Activated CD4-positive, alpha-beta T cell treated with anti-CD3 and anti-CD28 coated beads, Interleukin-2, amount 10 ng/mL, durations not matched to agents 7 days and 5 days (primary cell): ENCODE measurements around the gene ZFYVE16. TPM values are rescaled to one million over a fixed set of nuclear protein-coding genes. Genes with fewer than 3 reads are reported as not detected.
"Not testable (repeated sequence)": the region's sequence is repeated elsewhere in the genome, so short reads cannot be mapped to it uniquely, and the experiment has no call there.

Experiments
- CTCF ChIA-PET: fragments of 350-600 bp; sonication (Branson Sonifier 250); formaldehyde crosslinking; loops from one replicate; lab custom pipeline; 2021; ENCODE audit warnings: antibody characterized with exemption; lab: Charles Lee
- POLR2A ChIA-PET: fragments of 350-600 bp; sonication (Branson Sonifier 250); formaldehyde crosslinking; loops from one replicate; lab custom pipeline; 2021; ENCODE audit warnings: antibody characterized with exemption; lab: Charles Lee
- DNase-seq: peaks from one replicate; pipeline ENCODE4 v3.0.0-alpha.2; 2020
- H3K27ac Mint-ChIP-seq: one replicate; pipeline ENCODE4 v1.8.0; 2021; ENCODE audit warnings: mild to moderate bottlenecking, moderate library complexity, mixed read lengths
- H3K27me3 Mint-ChIP-seq: one replicate; pipeline ENCODE4 v1.8.0; 2021; ENCODE audit warnings: mixed read lengths
- H3K36me3 Mint-ChIP-seq: one replicate; pipeline ENCODE4 v1.8.0; 2021; ENCODE audit warnings: low read depth, mixed read lengths
- H3K4me1 Mint-ChIP-seq: one replicate; pipeline ENCODE4 v1.8.0; 2021; ENCODE audit warnings: mixed read lengths
- H3K4me3 Mint-ChIP-seq: one replicate; pipeline ENCODE4 v1.8.0; 2021; ENCODE audit warnings: mild to moderate bottlenecking, moderate library complexity, mixed read lengths
- H3K9me3 Mint-ChIP-seq: one replicate; pipeline ENCODE4 v1.8.0; 2021; ENCODE audit warnings: mixed read lengths
- total RNA-seq, 2 experiments: library from RNA; stranded (reverse); gene quantifications; one replicate each; pipeline ENCODE4 v1.2.3, GENCODE V29; 2021

ZFYVE16 gene
- total RNA-seq, 2 experiments from 2014 or later: 9.3 to 12.3 TPM

DNA sequence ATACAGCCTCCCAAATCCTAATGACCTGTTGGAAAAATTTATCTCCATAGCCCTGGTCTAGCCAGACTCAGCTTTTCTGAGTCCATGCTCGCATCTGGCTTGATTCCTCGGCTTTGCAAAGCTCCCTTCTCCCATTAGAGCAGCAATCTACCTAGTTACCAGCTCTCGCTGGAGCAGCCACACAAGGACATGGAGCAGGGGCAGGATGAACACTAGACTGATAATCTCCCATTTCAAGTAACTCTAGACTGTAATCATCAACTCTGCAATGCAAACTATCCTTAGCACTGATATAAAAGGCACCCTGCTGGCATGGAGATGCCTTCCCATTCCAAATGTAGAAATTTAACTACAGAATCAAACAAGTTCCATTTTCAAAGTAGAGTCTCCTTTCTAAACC is 17.5 kb upstream of the ZFYVE16 start:
- H3K27ac Mint-ChIP-seq, H3K36me3 Mint-ChIP-seq, POLR2A ChIA-PET, H3K4me3 Mint-ChIP-seq, H3K9me3 Mint-ChIP-seq, DNase-seq, H3K4me1 Mint-ChIP-seq: not testable (repeated sequence)
- H3K27me3 Mint-ChIP-seq: peaks cover 31% of the 10 kb centered on the region
- CTCF ChIA-PET: interaction anchor here (1.2 kb wide), 1 partner anchor 256 kb away, joined by 3 read pairs; no protein-coding TSS in a partner anchor

DNA sequence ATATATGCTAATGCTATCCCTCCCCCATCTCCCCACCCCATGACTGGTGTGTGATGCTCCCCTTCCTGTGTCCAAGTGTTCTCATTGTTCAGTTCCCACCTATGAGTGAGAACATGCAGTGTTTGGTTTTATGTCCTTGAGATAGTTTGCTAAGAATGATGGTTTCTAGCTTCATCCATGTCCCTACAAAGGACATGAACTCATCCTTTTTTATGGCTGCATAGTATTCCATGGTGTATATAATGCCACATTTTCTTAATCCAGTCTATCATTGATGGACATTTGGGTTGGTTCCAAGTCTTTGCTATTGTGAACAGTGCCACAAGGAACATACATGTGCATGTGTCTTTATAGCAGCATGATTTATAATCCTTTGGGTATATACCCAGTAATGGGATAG is 16.6 kb upstream of the ZFYVE16 start:
- H3K27ac Mint-ChIP-seq, H3K4me3 Mint-ChIP-seq, DNase-seq, H3K9me3 Mint-ChIP-seq, POLR2A ChIA-PET, H3K36me3 Mint-ChIP-seq, H3K4me1 Mint-ChIP-seq: not testable (repeated sequence)
- H3K27me3 Mint-ChIP-seq: peaks cover 34% of the 10 kb centered on the region
- CTCF ChIA-PET: interaction anchor here (1.2 kb wide), 1 partner anchor 255 kb away, joined by 3 read pairs; no protein-coding TSS in a partner anchor

DNA sequence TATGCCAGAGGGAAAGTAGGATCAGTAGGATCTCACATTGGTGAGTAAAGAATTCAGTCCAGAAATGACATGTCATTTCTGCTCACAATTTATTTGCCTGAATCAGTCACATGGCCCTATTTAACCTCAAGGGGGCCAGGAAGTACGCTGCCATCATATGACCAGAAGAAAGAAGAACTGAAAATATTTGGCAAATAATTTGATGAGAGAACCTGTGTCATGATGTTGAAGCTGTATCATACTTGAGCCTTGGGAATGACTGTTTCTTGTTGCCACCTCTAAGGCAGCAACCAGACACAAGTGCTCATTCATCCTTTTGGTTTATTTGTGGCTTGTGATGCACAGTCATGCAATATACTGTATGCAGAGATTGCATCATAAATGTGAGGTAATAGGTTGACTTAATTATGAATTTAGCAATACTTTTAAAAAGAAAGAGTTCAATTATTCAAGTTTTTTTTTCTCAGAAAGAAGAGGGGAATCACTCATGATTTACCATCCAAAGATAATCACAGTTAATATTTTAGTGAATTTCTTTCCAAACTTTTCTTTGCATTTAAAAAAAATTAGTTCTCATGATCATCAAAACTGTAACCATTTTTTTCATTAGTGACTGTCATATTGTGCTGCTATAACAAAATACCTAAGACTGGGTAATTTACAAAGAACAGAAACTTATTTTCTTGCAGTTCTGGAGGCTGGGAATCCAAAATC is 8.2 kb upstream of the ZFYVE16 start:
- no peak for DNase-seq
- Mint-ChIP-seq H3K36me3 (no peaks in the 10 kb centered on the region), H3K27ac (no peak overlapping the region), H3K9me3 (no peaks in the 10 kb centered on the region), H3K4me3 (no peak overlapping the region), H3K4me1 (peaks cover 2% of the 10 kb centered on the region), H3K27me3 (peaks cover 8% of the 10 kb centered on the region)
- ChIA-PET CTCF (no interaction called here), POLR2A (no interaction called here)

DNA sequence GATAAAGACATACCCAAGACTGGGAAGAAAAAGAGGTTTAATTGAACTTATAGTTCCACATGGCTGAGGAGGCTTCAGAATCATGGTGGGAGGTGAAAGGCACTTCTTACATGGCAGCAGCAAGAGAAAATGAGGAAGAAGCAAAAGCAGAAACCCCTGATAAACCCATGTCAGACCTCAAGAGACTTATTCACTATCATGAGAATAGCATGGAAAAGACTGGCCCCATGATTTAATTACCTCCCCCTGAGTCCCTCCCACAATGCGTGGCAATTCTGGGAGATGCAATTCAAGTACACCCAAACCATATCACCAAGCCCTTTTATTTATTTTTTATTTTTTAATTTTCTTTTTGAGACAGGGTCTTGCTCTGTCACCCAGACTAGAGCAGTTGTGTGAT is 7.5 kb upstream of the ZFYVE16 start:
- DNase-seq, H3K4me3 Mint-ChIP-seq, H3K36me3 Mint-ChIP-seq, H3K9me3 Mint-ChIP-seq, H3K27me3 Mint-ChIP-seq, H3K27ac Mint-ChIP-seq, H3K4me1 Mint-ChIP-seq, POLR2A ChIA-PET, CTCF ChIA-PET: not testable (repeated sequence)

DNA sequence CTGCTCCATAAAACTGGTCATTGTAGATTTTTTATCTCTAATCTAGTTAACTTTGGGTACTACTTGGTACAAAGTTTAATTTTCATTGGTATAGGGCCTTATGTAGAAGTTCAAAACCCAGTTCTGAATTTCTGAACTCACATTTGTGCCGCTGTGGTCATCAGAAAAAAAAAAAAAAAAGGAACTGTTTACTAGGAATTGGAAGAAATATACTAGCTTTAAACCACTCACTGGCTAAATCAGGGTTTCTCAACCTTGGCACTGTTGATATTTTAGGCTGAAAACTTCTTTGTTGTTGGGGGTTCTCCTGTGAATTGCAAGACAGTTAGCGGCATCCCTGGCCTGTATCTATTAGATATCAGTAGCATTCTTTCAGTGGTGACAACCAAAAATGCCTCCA is 4.1 kb upstream of the ZFYVE16 start:
- ChIA-PET POLR2A (no interaction called here), CTCF (no interaction called here)
- no peaks in the 10 kb centered on the region for H3K27me3 Mint-ChIP-seq
- peaks cover 2% of the 10 kb centered on the region for H3K36me3 Mint-ChIP-seq
- no peak for DNase-seq
- no peak overlapping the region for H3K4me3 Mint-ChIP-seq
- no peaks in the 10 kb centered on the region for H3K9me3 Mint-ChIP-seq
- peaks cover 11% of the 10 kb centered on the region for H3K4me1 Mint-ChIP-seq
- no peak overlapping the region for H3K27ac Mint-ChIP-seq

DNA sequence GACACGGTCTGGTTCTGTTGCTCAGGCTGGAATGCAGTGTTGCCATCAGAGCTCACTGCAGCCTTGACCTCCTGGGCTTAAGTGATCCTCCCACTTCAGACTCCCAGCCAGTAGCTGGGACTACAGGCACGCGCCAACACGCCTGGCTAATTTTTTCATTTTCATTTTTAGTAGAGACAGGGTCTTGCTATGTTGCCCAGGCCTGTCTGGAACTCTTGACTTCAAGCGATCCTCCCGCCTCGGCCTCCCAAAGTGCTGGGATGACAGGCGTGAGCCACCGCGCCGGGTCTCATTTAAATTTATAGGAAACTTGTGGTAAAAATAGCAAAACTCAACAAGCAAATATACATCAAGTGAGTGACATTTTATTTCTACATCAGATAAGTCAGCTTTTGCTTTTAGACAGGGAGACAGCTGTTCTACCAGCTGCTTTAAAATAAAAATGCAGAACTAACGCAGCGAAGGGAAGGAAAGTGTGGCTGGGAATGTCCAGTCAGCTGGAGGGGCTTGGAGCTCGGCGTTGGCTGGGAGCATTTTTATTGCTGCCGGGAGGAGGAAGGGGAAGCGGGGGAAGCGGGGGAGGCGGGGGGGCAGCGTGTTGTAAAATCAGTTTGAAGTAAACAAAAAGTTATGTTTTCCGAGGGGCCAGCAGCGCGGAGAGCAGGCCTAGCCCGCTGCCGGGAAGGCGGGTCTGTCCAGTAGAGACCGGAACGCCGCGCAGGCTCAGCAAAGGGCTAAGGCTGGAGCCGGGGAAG is 707 bp upstream of the ZFYVE16 start:
- POLR2A ChIA-PET: no interaction called here
- no peaks in the 10 kb centered on the region for H3K9me3 Mint-ChIP-seq
- CTCF ChIA-PET: interaction anchor here (1.1 kb wide), 1 partner anchor 70 kb away, joined by 3 read pairs; no protein-coding TSS in a partner anchor
- peaks cover 3% of the 10 kb centered on the region for H3K36me3 Mint-ChIP-seq
- peaks cover 18% of the 10 kb centered on the region for H3K4me1 Mint-ChIP-seq
- H3K27ac Mint-ChIP-seq: peak overlapping the region; percentile 97
- H3K27me3 Mint-ChIP-seq: no peaks in the 10 kb centered on the region
- H3K4me3 Mint-ChIP-seq: peak overlapping the region; percentile 85
- peak; percentile 9 for DNase-seq

DNA sequence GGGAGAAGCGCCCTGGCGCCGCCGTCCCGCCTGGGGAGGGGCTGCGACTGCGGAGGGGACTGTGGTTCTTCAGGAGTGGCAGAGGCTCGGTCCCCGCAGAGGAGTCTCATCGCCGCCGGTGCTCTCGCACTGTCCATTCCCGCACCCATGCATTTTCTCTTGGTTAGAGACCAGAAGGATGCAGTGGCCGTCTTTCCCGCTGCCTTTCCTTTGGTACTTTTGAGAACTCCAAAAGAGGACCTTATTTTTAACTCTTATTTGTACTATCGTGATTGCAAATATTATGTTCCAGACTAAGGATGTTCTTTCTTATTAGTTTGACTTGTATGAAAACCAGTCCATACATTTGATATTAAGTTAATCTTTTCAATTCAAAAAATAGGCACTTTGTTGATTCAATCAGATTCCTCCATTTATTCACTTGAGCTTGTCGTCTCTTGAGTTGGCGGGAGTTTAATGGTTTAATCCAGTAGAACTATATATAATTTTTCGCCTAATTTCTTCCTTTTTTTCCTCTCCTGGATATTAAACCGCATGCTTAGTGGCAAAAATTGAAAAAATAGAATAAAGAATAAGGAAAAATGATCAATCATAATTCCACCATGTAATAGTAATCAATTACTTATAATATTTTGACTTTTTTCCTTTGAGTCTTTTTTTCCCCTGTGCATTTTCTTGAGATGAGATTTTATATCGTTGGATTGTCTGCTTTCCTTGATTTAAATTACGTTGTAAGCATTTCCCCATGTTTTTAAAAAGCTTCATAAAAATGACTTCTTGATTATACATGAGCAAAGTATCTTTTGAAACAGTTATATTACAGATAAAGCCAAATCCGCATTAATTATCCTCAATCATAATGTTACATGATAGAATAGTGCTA is 861 bp downstream of the ZFYVE16 start:
- CTCF ChIA-PET: interaction anchor here (0.6 to 0.7 kb wide), 2 partner anchors 49 to 918 kb away, joined by 3 read pairs; no protein-coding TSS in a partner anchor
- H3K4me1 Mint-ChIP-seq: peaks cover 18% of the 10 kb centered on the region
- peak; percentile 46 for DNase-seq

DNA sequence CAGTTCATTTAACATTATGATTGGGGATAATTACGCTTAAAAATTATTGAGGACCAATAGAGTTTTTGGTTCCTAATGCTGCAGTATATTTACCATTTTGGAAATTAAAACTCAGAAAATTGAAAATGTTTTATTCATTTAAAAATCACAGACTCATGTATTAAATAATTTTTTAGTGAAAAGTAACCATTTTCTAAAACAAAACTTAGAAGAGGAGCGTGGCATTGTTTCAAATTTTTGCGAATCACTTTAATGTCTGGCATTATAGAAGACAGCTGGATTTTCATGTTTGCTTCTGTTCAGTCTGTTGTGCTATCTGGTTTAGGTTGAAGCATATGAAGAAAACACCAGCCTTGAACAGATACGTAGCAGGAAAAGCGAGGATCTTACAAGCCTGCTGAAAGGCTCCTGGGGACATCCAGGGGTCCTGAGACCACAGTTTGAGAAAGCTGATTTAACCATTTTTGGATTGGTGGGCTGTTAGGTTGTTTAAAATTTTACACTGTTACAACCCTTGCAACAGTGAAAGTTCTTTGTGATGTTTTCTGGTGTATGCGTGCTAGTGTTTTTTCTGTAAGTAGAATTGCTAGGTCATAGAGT is 1.6 kb downstream of the ZFYVE16 start:
- H3K27me3 Mint-ChIP-seq: no peaks in the 10 kb centered on the region
- peaks cover 6% of the 10 kb centered on the region for H3K36me3 Mint-ChIP-seq
- no peak overlapping the region for H3K27ac Mint-ChIP-seq
- POLR2A ChIA-PET: interaction anchor here (0.6 kb wide), 1 partner anchor 155 kb away, joined by 3 read pairs; no protein-coding TSS in a partner anchor
- DNase-seq: no peak
- H3K9me3 Mint-ChIP-seq: no peaks in the 10 kb centered on the region
- peak overlapping the region; percentile 85 for H3K4me3 Mint-ChIP-seq
- peaks cover 18% of the 10 kb centered on the region for H3K4me1 Mint-ChIP-seq
- CTCF ChIA-PET: interaction anchor here (0.7 kb wide), 1 partner anchor 249 kb away, joined by 3 read pairs; no protein-coding TSS in a partner anchor

More for the DNA sequence above, 861 bp downstream of the ZFYVE16 start:
- no peaks in the 10 kb centered on the region for H3K27me3 Mint-ChIP-seq
- H3K9me3 Mint-ChIP-seq: no peaks in the 10 kb centered on the region
- peak overlapping the region; percentile 85 for H3K4me3 Mint-ChIP-seq
- peaks cover 3% of the 10 kb centered on the region for H3K36me3 Mint-ChIP-seq
- POLR2A ChIA-PET: no interaction called here
- peak overlapping the region; percentile 71 for H3K27ac Mint-ChIP-seq

DNA sequence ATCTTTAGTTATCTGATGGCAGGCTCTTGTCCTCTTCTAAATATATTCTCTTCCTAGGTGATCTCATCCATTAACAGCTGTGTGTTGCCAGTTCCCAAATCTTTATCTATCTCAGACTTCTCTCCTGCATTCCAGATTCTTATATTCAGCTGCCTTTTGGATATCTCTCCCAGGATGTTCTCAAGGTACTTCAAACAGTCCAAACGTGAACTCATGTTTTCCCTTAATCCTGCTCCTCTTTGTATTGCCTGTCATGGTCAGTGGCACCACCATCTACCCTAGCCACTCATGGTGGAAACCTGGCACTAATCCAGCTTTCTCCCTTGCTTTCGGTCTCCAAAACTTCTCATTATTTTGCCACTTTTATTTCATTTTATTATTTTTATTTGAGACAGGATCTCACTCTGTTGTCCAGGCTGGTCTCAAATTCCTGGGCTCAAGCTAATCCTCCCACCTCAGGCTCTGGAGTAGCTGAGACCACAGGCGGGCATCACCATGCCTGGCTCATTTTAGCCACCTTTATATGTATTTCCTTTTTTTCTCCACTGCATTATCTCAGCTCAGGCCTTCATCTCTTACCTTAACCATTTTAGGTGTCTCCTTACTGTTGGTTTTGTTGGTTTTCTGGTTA is 3.8 kb downstream of the ZFYVE16 start:
- H3K36me3 Mint-ChIP-seq: peaks cover 6% of the 10 kb centered on the region
- CTCF ChIA-PET: interaction anchor here (0.6 kb wide), 1 partner anchor 36 kb away, joined by 6 read pairs; no protein-coding TSS in a partner anchor
- H3K27me3 Mint-ChIP-seq: no peaks in the 10 kb centered on the region
- DNase-seq: no peak
- no peaks in the 10 kb centered on the region for H3K9me3 Mint-ChIP-seq
- H3K4me1 Mint-ChIP-seq: peaks cover 17% of the 10 kb centered on the region
- no peak overlapping the region for H3K4me3 Mint-ChIP-seq
- POLR2A ChIA-PET: no interaction called here
- no peak overlapping the region for H3K27ac Mint-ChIP-seq

DNA sequence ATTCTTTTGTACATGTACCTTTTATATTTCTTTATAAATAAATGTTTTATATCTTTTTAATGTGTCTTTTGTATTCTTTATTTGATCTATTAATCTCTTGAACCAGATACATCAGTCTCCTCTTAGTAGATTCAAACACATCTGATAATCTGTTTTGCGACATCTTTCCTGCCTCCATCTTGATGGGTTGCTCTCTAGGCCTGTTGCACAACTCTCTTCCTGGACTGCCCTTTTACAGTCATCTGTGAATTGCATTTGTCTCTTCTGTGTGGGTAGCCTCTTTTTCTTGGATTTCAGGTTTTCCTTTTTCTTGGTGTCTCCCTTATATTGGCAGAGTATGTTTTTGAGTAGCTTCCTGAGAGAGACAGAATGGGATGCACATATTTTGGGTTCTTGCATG is 6.2 kb downstream of the ZFYVE16 start:
- H3K27ac Mint-ChIP-seq: no peak overlapping the region
- no peaks in the 10 kb centered on the region for H3K27me3 Mint-ChIP-seq
- ChIA-PET CTCF (no interaction called here), POLR2A (no interaction called here)
- DNase-seq: no peak
- peaks cover 8% of the 10 kb centered on the region for H3K36me3 Mint-ChIP-seq
- peaks cover 7% of the 10 kb centered on the region for H3K4me1 Mint-ChIP-seq
- no peak overlapping the region for H3K4me3 Mint-ChIP-seq
- H3K9me3 Mint-ChIP-seq: no peaks in the 10 kb centered on the region

DNA sequence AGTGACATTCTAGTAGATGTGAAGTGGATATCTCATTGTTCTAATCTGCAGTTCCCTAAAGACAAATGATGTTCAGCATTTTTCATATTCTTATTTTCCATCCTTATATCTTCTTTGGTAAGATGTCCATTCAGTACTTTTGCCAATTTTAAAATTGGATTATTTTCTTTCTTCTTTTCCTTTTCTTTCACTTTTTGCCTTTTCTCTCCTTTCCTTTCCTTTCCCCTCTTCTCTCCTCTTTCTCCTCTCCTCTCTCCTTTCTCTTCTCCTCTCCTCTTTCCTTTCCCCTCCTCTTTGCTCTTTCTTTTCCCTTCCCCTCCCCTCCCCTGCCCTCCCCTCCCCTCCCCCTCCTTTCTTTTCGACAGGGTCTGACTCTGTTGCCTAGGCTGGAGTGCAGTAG is 10.1 kb downstream of the ZFYVE16 start:
- Mint-ChIP-seq H3K9me3 (peaks cover 13% of the 10 kb centered on the region), H3K27ac (no peak overlapping the region), H3K4me1 (no peaks in the 10 kb centered on the region), H3K4me3 (no peak overlapping the region), H3K36me3 (peaks cover 9% of the 10 kb centered on the region), H3K27me3 (no peaks in the 10 kb centered on the region)
- no peak for DNase-seq
- ChIA-PET POLR2A (no interaction called here), CTCF (no interaction called here)

DNA sequence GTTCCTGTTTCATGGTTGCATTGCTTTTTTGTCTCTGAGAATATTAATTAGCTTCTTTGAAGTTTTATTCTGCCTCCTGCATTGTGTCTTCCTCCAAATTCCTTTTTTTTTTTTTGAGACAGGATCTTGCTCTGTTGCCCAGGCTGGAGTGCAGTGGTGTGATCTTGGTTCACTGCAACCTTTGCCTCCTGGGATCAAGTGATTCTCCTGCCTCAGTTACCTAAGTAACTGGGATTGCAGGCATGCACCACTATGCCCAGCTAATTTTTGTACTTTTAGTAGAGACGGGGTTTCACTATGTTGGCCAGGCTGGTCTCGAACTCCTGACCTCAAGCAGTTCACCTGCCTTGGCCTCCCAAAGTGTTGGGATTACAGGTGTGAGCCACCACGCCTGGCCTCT is 16.5 kb downstream of the ZFYVE16 start:
- H3K27me3 Mint-ChIP-seq, H3K4me3 Mint-ChIP-seq, DNase-seq, POLR2A ChIA-PET, CTCF ChIA-PET, H3K4me1 Mint-ChIP-seq, H3K27ac Mint-ChIP-seq: not testable (repeated sequence)
- Mint-ChIP-seq H3K36me3 (peaks cover 13% of the 10 kb centered on the region), H3K9me3 (peaks cover 17% of the 10 kb centered on the region)
